Measurements from ENCODE around the gene LRRC23.

LRRC23 gene

DNA sequence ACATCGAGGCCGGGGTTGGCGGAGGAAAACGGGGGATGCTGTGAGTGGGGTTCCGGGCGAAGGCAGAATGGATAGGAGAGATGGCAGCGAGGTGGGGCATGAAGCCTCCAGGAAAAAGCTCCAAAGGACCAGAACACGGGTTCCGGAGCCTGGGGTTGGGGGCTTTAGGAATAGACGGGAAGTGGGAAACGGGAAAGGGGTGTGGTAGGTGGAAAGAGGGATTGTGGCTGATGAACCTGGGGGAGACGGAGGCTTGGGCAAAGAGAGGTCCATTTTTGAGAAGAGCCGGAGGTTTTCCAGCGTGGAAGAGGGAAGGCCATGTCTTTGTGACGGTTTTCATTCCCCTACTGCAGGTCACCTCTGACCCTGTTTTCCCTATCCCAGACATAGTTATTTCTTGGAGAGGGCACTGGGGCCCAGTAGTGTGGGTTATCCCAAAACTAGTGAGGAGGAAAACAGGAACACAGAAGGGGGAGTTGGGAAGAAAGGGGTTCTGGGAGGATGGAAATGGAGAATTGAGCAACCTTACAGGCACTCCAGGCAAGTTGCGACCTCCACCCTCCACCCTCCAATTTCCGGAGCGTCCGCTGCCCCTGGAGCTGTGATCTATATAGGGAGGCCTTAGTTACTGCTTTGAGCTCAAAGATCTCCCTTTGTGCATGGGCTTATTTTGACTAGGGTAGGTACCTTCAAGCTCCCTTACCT is 24.2 kb downstream of the LRRC23 start:
- no peak for DNase-seq

- no peak for DNase-seq
These were observed 25.1 kb downstream of the LRRC23 start for GRCh38 chr12:6929466-6930452.

DNA sequence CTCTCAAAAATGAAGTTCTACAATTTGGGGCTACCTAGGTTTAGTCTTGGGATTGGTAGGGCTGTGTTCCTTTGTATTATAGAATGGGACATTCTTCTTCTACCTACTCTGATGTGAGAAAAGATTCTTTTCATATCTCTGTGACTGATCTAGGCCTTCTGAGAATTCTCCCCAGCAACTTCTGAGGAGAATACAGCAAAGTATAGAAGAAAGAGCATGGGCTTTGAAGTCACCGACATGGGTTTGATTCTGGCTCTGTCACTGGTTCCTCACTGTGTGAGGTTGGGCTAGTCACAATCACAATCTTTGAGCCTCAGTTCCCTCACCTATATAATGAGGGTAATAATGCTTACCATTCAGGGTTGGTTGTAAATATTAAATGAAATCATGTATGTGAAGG is 28.1 kb downstream of the LRRC23 start:
- no peak for DNase-seq

GRCh38 chr12:6934110-6934509 is 29.5 kb downstream of the LRRC23 start:
- no peak for DNase-seq

DNA sequence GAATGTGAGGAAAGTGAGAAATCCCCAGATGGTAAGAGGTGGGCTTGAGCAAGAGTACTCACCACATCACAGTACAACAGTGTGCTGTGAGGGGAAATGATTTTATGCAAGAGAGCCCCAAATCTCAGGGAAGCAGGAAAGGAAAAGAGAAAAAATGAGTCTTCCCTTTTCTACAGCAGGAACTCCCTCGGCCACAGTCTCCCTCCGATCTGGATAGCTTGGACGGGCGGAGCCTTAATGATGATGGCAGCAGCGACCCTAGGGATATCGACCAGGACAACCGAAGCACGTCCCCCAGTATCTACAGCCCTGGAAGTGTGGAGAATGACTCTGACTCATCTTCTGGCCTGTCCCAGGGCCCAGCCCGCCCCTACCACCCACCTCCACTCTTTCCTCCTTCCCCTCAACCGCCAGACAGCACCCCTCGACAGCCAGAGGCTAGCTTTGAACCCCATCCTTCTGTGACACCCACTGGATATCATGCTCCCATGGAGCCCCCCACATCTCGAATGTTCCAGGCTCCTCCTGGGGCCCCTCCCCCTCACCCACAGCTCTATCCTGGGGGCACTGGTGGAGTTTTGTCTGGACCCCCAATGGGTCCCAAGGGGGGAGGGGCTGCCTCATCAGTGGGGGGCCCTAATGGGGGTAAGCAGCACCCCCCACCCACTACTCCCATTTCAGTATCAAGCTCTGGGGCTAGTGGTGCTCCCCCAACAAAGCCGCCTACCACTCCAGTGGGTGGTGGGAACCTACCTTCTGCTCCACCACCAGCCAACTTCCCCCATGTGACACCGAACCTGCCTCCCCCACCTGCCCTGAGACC is 31.0 kb downstream of the LRRC23 start:
- DNase-seq: peak; percentile 65 to 77 (median 72)

DNA sequence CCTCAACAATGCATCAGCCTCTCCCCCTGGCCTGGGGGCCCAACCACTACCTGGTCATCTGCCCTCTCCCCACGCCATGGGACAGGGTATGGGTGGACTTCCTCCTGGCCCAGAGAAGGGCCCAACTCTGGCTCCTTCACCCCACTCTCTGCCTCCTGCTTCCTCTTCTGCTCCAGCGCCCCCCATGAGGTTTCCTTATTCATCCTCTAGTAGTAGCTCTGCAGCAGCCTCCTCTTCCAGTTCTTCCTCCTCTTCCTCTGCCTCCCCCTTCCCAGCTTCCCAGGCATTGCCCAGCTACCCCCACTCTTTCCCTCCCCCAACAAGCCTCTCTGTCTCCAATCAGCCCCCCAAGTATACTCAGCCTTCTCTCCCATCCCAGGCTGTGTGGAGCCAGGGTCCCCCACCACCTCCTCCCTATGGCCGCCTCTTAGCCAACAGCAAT is 31.6 kb downstream of the LRRC23 start:
- DNase-seq: peak in 1 of 3 donors; percentile 46

DNA sequence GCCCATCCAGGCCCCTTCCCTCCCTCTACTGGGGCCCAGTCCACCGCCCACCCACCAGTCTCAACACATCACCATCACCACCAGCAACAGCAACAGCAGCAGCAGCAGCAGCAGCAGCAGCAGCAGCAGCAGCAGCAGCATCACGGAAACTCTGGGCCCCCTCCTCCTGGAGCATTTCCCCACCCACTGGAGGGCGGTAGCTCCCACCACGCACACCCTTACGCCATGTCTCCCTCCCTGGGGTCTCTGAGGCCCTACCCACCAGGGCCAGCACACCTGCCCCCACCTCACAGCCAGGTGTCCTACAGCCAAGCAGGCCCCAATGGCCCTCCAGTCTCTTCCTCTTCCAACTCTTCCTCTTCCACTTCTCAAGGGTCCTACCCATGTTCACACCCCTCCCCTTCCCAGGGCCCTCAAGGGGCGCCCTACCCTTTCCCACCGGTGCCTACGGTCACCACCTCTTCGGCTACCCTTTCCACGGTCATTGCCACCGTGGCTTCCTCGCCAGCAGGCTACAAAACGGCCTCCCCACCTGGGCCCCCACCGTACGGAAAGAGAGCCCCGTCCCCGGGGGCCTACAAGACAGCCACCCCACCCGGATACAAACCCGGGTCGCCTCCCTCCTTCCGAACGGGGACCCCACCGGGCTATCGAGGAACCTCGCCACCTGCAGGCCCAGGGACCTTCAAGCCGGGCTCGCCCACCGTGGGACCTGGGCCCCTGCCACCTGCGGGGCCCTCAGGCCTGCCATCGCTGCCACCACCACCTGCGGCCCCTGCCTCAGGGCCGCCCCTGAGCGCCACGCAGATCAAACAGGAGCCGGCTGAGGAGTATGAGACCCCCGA is 32.2 kb downstream of the LRRC23 start:
- DNase-seq: peak in 1 of 3 donors; percentile 39

DNA sequence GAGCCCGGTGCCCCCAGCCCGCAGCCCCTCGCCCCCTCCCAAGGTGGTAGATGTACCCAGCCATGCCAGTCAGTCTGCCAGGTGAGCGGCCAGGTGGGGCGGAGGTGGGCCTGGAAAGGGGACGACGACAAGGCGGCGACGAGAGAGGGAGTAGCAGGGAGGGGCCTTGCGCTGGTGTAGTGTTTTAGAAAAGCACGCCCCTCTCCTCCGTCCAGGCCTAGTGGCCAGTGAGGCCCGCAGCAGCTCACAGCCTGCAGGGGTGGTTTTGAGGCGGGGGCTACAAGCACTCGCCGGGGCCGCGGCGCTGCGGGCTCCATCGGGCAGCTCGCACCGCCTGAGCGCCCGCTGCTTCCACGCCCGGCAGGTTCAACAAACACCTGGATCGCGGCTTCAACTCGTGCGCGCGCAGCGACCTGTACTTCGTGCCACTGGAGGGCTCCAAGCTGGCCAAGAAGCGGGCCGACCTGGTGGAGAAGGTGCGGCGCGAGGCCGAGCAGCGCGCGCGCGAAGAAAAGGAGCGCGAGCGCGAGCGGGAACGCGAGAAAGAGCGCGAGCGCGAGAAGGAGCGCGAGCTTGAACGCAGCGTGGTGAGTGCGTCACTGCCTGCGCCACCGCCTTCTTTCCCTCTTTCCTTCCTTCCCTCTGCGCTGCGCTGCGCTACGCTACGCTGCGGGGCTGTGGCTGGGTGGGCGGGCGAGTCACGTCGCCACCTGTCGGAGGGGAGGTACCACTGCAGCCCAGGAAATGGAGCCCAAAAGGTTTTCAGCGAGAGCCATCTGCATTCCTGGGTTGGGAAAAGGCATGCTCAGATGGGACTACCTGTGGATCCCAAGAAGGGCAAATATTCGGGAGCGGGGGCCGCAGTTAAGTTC is 33.1 kb downstream of the LRRC23 start:
- peak; percentile 95 to 96 (median 96) for DNase-seq

GRCh38 chr12:6938353-6939190 is 34.0 kb downstream of the LRRC23 start:
- DNase-seq: no peak

GRCh38 chr12:6939191-6939540 is 34.5 kb downstream of the LRRC23 start:
- DNase-seq: no peak

DNA sequence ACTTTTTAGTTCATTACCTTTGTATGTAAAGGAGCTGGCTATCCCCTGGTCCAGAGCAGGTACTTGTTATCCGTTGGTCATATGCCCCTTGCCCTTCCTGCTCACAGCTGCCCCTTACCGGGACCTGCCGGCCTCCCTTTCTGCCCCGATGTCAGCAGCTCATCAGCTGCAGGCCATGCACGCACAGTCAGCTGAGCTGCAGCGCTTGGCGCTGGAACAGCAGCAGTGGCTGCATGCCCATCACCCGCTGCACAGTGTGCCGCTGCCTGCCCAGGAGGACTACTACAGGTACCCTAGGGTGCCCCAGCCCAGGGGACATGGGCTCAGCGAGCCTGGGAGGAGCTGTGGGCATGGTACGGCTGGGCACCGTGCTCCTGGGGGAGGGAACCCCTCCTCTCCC is 36.6 kb downstream of the LRRC23 start:
- no peak for DNase-seq

DNA sequence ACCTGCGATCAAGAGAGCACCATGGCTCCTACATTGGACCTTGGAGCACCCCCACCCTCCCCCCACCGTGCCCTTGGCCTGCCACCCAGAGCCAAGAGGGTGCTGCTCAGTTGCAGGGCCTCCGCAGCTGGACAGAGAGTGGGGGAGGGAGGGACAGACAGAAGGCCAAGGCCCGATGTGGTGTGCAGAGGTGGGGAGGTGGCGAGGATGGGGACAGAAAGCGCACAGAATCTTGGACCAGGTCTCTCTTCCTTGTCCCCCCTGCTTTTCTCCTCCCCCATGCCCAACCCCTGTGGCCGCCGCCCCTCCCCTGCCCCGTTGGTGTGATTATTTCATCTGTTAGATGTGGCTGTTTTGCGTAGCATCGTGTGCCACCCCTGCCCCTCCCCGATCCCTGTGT is 37.2 kb downstream of the LRRC23 start:
- DNase-seq: no peak

DNA sequence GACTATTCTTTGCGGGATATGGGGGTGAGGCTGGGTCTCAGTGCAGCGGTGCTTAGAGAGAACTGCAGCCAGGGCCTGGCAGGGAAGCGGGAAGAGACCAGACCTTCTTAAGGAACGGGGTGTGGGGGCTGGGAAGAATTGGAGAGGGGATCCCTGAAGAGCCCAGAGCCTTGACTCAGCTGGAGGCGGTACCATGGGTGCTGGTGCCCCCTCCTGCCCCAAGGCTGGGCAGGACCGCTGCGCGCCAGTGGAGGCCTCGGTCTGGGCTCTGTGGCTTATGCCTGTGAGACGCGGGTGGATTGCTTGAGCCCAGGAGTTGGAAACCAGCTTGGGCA is 37.7 kb downstream of the LRRC23 start:
- DNase-seq: no peak

- DNase-seq: peak; percentile 83 to 91 (median 91)
These were observed 38.7 kb downstream of the LRRC23 start for GRCh38 chr12:6943389-6943721.

DNA sequence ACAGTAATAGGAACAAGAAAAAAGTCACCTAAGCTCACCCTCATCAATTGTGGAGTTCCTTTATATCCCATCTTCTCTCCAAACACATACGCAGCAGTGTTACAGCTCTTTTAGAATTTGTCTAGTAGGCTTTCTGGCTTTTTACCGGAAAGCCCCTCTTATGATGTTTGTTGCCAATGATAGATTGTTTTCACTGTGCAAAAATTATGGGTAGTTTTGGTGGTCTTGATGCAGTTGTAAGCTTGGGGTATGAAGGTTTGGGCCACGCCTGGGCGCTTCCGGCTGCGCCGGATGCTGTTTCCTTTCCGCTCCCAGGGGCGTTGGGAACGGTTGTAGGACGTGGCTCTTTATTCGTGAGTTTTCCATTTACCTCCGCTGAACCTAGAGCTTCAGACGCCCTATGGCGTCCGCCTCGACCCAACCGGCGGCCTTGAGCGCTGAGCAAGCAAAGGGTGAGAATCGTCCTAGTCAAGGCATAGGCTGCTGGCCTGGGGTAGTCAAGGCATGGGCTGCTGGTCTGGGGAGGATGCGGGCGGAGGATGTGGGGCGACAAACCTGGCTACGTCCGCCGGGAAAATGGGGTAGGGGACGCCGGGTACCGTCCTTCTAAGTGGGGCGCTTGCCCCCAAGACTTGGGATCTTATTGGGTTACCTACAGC is 39.2 kb downstream of the LRRC23 start, which contains the start of the genes C12orf57 and RNU7-1:
Gene C12orf57, plus strand, starts transcription at position 301 of the 659 bp plus-strand sequence. Its CDS starts 100 bp downstream, at position 401.
Gene RNU7-1, plus strand, starts transcription at position 95 of the 659 bp plus-strand sequence.
- peak; percentile 92 to 98 (median 95) for DNase-seq

DNA sequence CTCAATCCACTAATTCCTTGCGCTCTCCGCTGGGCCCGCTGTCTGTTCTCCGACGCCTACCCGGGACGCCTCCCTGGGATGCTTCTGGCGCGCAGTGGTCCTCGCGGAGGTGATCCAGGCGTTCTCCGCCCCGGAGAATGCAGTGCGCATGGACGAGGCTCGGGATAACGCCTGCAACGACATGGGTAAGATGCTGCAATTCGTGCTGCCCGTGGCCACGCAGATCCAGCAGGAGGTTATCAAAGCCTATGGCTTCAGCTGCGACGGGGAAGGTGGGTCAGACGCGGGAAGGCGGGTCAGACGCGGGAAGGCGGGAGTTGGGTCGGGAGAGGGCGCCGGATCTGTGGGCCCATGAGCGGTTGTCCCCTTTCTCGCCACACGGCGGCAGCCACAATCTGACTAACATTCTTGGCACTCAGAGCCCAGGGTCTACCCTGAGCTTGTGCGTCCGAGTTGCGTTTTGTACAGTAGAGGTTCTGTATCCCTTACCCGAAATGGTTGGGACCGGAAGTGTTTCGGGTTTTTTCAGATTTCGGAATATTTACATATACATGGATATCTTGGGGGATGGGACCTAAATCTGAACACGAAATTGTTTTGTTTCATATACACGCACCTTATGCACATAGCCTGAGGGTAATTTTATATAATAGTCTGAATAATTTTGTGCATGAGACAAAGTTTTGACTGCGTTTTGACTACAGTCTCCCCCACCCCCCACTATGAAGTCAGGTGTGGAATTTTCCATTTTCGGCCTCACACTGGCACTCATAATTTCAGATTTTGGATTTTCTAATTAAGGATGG is 40.0 kb downstream of the LRRC23 start:
- DNase-seq: peak; percentile 90 to 93 (median 92)

- DNase-seq: no peak
These were observed 41.0 kb downstream of the LRRC23 start for GRCh38 chr12:6945613-6946012.

Data from suppressor macrophage treated with lipopolysaccharide for 1 hour (primary cell).